Measurements from ENCODE around the gene TRERF1.
"Not testable (repeated sequence)": the region's sequence is repeated elsewhere in the genome, so short reads cannot be mapped to it uniquely, and the experiment has no call there.

Gene TRERF1

GRCh38 chr6:42195415-42195814 is 256.3 kb downstream of the TRERF1 start:
- H3K9me3 ChIP-seq (ENCODE audit: low read length) = no peaks in the 10 kb centered on the region
- no peaks in the 10 kb centered on the region for H3K79me2 ChIP-seq (ENCODE audit: insufficient read depth, low read length)
- no peak overlapping the region for H2AFZ ChIP-seq (ENCODE audit: low read length)
- H3K27me3 ChIP-seq (ENCODE audit: insufficient read depth, low read length) = no peaks in the 10 kb centered on the region
- no peaks in the 10 kb centered on the region for H3F3A ChIP-seq (ENCODE audit: insufficient read depth, low read length)
- no peak overlapping the region for H3K4me3 ChIP-seq (ENCODE audit: low read depth, low read length, poor library complexity, severe bottlenecking)
- H3K9ac ChIP-seq (ENCODE audit: low read length) = no peak overlapping the region
- H3K27ac ChIP-seq (ENCODE audit: low read depth, low read length, poor library complexity, severe bottlenecking) = no peak overlapping the region
- peaks cover 4% of the 10 kb centered on the region; the same call in 1 of the 2 replicates for H3K36me3 ChIP-seq (ENCODE audit: insufficient read depth, low read length)
- no peaks in the 10 kb centered on the region for H4K20me1 ChIP-seq (ENCODE audit: insufficient read depth, low read length)
- H3K9me2 ChIP-seq (ENCODE audit: low read depth, low read length) = no peaks in the 10 kb centered on the region
- TF ChIP-seq EZH2 (IDR thresholded peaks at IDR 0.05; ENCODE audit: borderline replicate concordance, low read length) (no peak), CTCF (IDR thresholded peaks at IDR 0.05; ENCODE audit: low read length) (no peak)
- H3K4me2 ChIP-seq (ENCODE audit: low read length) = no peak overlapping the region
- no peaks in the 10 kb centered on the region for H3K4me1 ChIP-seq (ENCODE audit: insufficient read depth, low read length, severe bottlenecking)

- Histone ChIP-seq H3K4me2 (ENCODE audit: low read length) (no peak overlapping the region), H3K27ac (ENCODE audit: low read depth, low read length, poor library complexity, severe bottlenecking) (no peak overlapping the region), H2AFZ (ENCODE audit: low read length) (no peak overlapping the region), H3K9me3 (ENCODE audit: low read length) (no peaks in the 10 kb centered on the region), H3K4me3 (ENCODE audit: low read depth, low read length, poor library complexity, severe bottlenecking) (no peak overlapping the region), H3K9me2 (ENCODE audit: low read depth, low read length) (no peaks in the 10 kb centered on the region), H3K9ac (ENCODE audit: low read length) (no peak overlapping the region), H3F3A (ENCODE audit: insufficient read depth, low read length) (no peaks in the 10 kb centered on the region), H4K20me1 (ENCODE audit: insufficient read depth, low read length) (no peaks in the 10 kb centered on the region), H3K79me2 (ENCODE audit: insufficient read depth, low read length) (no peaks in the 10 kb centered on the region), H3K36me3 (ENCODE audit: insufficient read depth, low read length) (no peaks in the 10 kb centered on the region; the same call in 1 of the 2 replicates), H3K4me1 (ENCODE audit: insufficient read depth, low read length, severe bottlenecking) (no peaks in the 10 kb centered on the region), H3K27me3 (ENCODE audit: insufficient read depth, low read length) (no peaks in the 10 kb centered on the region)
- TF ChIP-seq EZH2 (IDR thresholded peaks at IDR 0.05; ENCODE audit: borderline replicate concordance, low read length) (no peak), CTCF (IDR thresholded peaks at IDR 0.05; ENCODE audit: low read length) (no peak)
These were observed 257.7 kb downstream of the TRERF1 start for GRCh38 chr6:42194056-42194455.

- H3K79me2 ChIP-seq (ENCODE audit: insufficient read depth, low read length) = no peaks in the 10 kb centered on the region
These were observed 258.2 kb downstream of the TRERF1 start for GRCh38 chr6:42193491-42193894.

GRCh38 chr6:42192385-42192784 is 259.3 kb downstream of the TRERF1 start:
- H2AFZ ChIP-seq (ENCODE audit: low read length); H3K9me3 ChIP-seq (ENCODE audit: low read length); H3K4me2 ChIP-seq (ENCODE audit: low read length); H3K9ac ChIP-seq (ENCODE audit: low read length); H3K4me1 ChIP-seq (ENCODE audit: insufficient read depth, low read length, severe bottlenecking); H3K9me2 ChIP-seq (ENCODE audit: low read depth, low read length); H4K20me1 ChIP-seq (ENCODE audit: insufficient read depth, low read length); H3K36me3 ChIP-seq (ENCODE audit: insufficient read depth, low read length); H3K4me3 ChIP-seq (ENCODE audit: low read depth, low read length, poor library complexity, severe bottlenecking); H3K27ac ChIP-seq (ENCODE audit: low read depth, low read length, poor library complexity, severe bottlenecking); H3K27me3 ChIP-seq (ENCODE audit: insufficient read depth, low read length); H3K79me2 ChIP-seq (ENCODE audit: insufficient read depth, low read length); H3F3A ChIP-seq (ENCODE audit: insufficient read depth, low read length): not testable (repeated sequence)

More at GRCh38 chr6:42193491-42193894, 258.2 kb downstream of the TRERF1 start:
- no peaks in the 10 kb centered on the region for H3F3A ChIP-seq (ENCODE audit: insufficient read depth, low read length)
- no peaks in the 10 kb centered on the region for H3K4me1 ChIP-seq (ENCODE audit: insufficient read depth, low read length, severe bottlenecking)
- H4K20me1 ChIP-seq (ENCODE audit: insufficient read depth, low read length) = no peaks in the 10 kb centered on the region
- H3K36me3 ChIP-seq (ENCODE audit: insufficient read depth, low read length) = no peaks in the 10 kb centered on the region; the same call in 1 of the 2 replicates
- no peaks in the 10 kb centered on the region for H3K27me3 ChIP-seq (ENCODE audit: insufficient read depth, low read length)
- TF ChIP-seq EZH2 (IDR thresholded peaks at IDR 0.05; ENCODE audit: borderline replicate concordance, low read length) = no peak
- TF ChIP-seq CTCF (IDR thresholded peaks at IDR 0.05; ENCODE audit: low read length) = no peak
- no peaks in the 10 kb centered on the region for H3K9me2 ChIP-seq (ENCODE audit: low read depth, low read length)
- no peak overlapping the region for H3K4me2 ChIP-seq (ENCODE audit: low read length)
- H3K27ac ChIP-seq (ENCODE audit: low read depth, low read length, poor library complexity, severe bottlenecking) = no peak overlapping the region
- H3K4me3 ChIP-seq (ENCODE audit: low read depth, low read length, poor library complexity, severe bottlenecking) = no peak overlapping the region
- no peak overlapping the region for H2AFZ ChIP-seq (ENCODE audit: low read length)
- no peak overlapping the region for H3K9ac ChIP-seq (ENCODE audit: low read length)
- no peaks in the 10 kb centered on the region for H3K9me3 ChIP-seq (ENCODE audit: low read length)

Measured in OCI-LY1 (cell line).